ENCODE results near the gene ALKBH3.
A peak's percentile ranks its signal among the peaks of the same experiment; 100 is the strongest.

The ALKBH3 gene

GRCh38 chr11:43942662-43943371, 62.2 kb downstream of the ALKBH3 start:
- DNase-seq, result no peak

GRCh38 chr11:43943372-43943930, 62.8 kb downstream of the ALKBH3 start:
- no peak for DNase-seq

GRCh38 chr11:43943931-43944751, 63.5 kb downstream of the ALKBH3 start:
- no peak for DNase-seq

GRCh38 chr11:43944761-43945311, 64.2 kb downstream of the ALKBH3 start:
- peak; percentile 87 for DNase-seq

- no peak for DNase-seq
Observed at GRCh38 chr11:43947003-43947500, 66.4 kb downstream of the ALKBH3 start.

GRCh38 chr11:43947815-43948214, 67.2 kb downstream of the ALKBH3 start:
- peak; percentile 43 for DNase-seq

- DNase-seq, result no peak
Observed at GRCh38 chr11:43948341-43949225, 68.0 kb downstream of the ALKBH3 start.

- no peak for DNase-seq
Observed at GRCh38 chr11:43950311-43950855, 69.8 kb downstream of the ALKBH3 start.

- DNase-seq, result no peak
Observed at GRCh38 chr11:43951231-43951630, 70.6 kb downstream of the ALKBH3 start.

GRCh38 chr11:43952020-43952400, 71.4 kb downstream of the ALKBH3 start:
- no peak for DNase-seq

GRCh38 chr11:43952401-43953342, 72.0 kb downstream of the ALKBH3 start:
- no peak for DNase-seq

GRCh38 chr11:43953521-43953920, 72.9 kb downstream of the ALKBH3 start:
- DNase-seq, result no peak

- no peak for DNase-seq
Observed at GRCh38 chr11:43954241-43954640, 73.6 kb downstream of the ALKBH3 start.

- no peak for DNase-seq
Observed at GRCh38 chr11:43955381-43956118, 74.9 kb downstream of the ALKBH3 start.

GRCh38 chr11:43957571-43957970, 76.9 kb downstream of the ALKBH3 start:
- DNase-seq, result no peak

GRCh38 chr11:43959321-43959995, 78.8 kb downstream of the ALKBH3 start:
- DNase-seq, result no peak

- DNase-seq, result no peak
Observed at GRCh38 chr11:43962383-43963278, 82.0 kb downstream of the ALKBH3 start.

- no peak for DNase-seq
Observed at GRCh38 chr11:43963279-43963620, 82.6 kb downstream of the ALKBH3 start.

- no peak for DNase-seq
Observed at GRCh38 chr11:43967661-43968060, 87.0 kb downstream of the ALKBH3 start.

Measured in activated effector memory CD4-positive, alpha-beta T cell treated with anti-CD3 and anti-CD28 coated beads, Interleukin-2, amount 50 U/mL, for 16 hours (primary cell).